Measurements from ENCODE around the gene A2ML1.

Gene A2ML1

GRCh38 chr12:8866429-8866828 lies 44.0 kb downstream of the A2ML1 start:
- no peak for TF ChIP-seq CTCF (IDR thresholded peaks at IDR 0.05; ENCODE audit: insufficient read depth, low read depth, low read length, missing control alignments)
- H3K4me3 ChIP-seq (ENCODE audit: low read length): no peak overlapping the region
- DNase-seq (ENCODE audit: low read depth): no peak

GRCh38 chr12:8867009-8867408 lies 44.6 kb downstream of the A2ML1 start:
- DNase-seq (ENCODE audit: low read depth): no peak
- H3K4me3 ChIP-seq (ENCODE audit: low read length): no peak overlapping the region
- TF ChIP-seq CTCF (IDR thresholded peaks at IDR 0.05; ENCODE audit: insufficient read depth, low read depth, low read length, missing control alignments): no peak

- DNase-seq (ENCODE audit: low read depth): no peak
Measured at GRCh38 chr12:8867786-8868185, 45.4 kb downstream of the A2ML1 start.

GRCh38 chr12:8870586-8870985 lies 48.2 kb downstream of the A2ML1 start:
- no peak for DNase-seq (ENCODE audit: low read depth)
- H3K4me3 ChIP-seq (ENCODE audit: low read length): no peak overlapping the region
- TF ChIP-seq CTCF (IDR thresholded peaks at IDR 0.05; ENCODE audit: insufficient read depth, low read depth, low read length, missing control alignments): no peak

More at GRCh38 chr12:8867786-8868185, 45.4 kb downstream of the A2ML1 start:
- no peak overlapping the region for H3K4me3 ChIP-seq (ENCODE audit: low read length)
- no peak for TF ChIP-seq CTCF (IDR thresholded peaks at IDR 0.05; ENCODE audit: insufficient read depth, low read depth, low read length, missing control alignments)

GRCh38 chr12:8871068-8871467 lies 48.6 kb downstream of the A2ML1 start:
- no peak for DNase-seq (ENCODE audit: low read depth)
- no peak for TF ChIP-seq CTCF (IDR thresholded peaks at IDR 0.05; ENCODE audit: insufficient read depth, low read depth, low read length, missing control alignments)
- H3K4me3 ChIP-seq (ENCODE audit: low read length): no peak overlapping the region

GRCh38 chr12:8876887-8877286 lies 54.5 kb downstream of the A2ML1 start:
- no peak overlapping the region for H3K4me3 ChIP-seq (ENCODE audit: low read length)
- no peak for TF ChIP-seq CTCF (IDR thresholded peaks at IDR 0.05; ENCODE audit: insufficient read depth, low read depth, low read length, missing control alignments)
- no peak for DNase-seq (ENCODE audit: low read depth)

GRCh38 chr12:8886502-8887284 lies 64.3 kb downstream of the A2ML1 start:
- TF ChIP-seq CTCF (IDR thresholded peaks at IDR 0.05; ENCODE audit: insufficient read depth, low read depth, low read length, missing control alignments): no peak
- no peak overlapping the region for H3K4me3 ChIP-seq (ENCODE audit: low read length)
- no peak for DNase-seq (ENCODE audit: low read depth)
